Prostate gland (tissue), 2 donors: ENCODE measurements around the gene ADCY3. TPM values are rescaled to one million over a fixed set of nuclear protein-coding genes. Genes with fewer than 3 reads are reported as not detected.
"Not testable (repeated sequence)": the region's sequence is repeated elsewhere in the genome, so short reads cannot be mapped to it uniquely, and the experiment has no call there.

Source experiments
- DNase-seq: peaks from one replicate; pipeline ENCODE4 v3.0.0-alpha.2; 2019; ENCODE audit warnings: low spot score
- H3K27ac ChIP-seq, 2 donors: fragments of 200-600 bp; sonication (generic); 2 replicates each; pipeline ENCODE4 v1.5.1; 2017 to 2019
- H3K27me3 ChIP-seq: fragments of 200-600 bp; sonication (generic); replicated peaks from 2 replicates; pipeline ENCODE4 v1.5.1; 2019; ENCODE audit not compliant: insufficient read depth
- H3K36me3 ChIP-seq, 2 donors: fragments of 200-600 bp; sonication (generic); 1 replicate in 1 of 2; 2 replicates in 1 of 2; pipeline versions ENCODE4 v1.5.1 to v1.8.1; 2017 to 2019
- H3K4me1 ChIP-seq: fragments of 200-600 bp; sonication (generic); replicated peaks from 2 replicates; pipeline ENCODE4 v1.5.1; 2019
- H3K4me3 ChIP-seq, 2 donors: fragments of 200-600 bp; sonication (generic); 2 replicates each; pipeline ENCODE4 v1.5.1; 2017 to 2019
- H3K9me3 ChIP-seq: fragments of 200-600 bp; sonication (generic); 2 replicates; pipeline ENCODE4 v1.5.1; 2017
- CTCF ChIP-seq, 4 experiments: fragments of 200-600 bp in 2 of 4; fragments of 450-650 bp in 2 of 4; sonication (generic) in 2 of 4; IDR thresholded peaks; 1 replicate in 3 of 4; 2 replicates in 1 of 4; pipeline ENCODE4 v1.5.1; 2016 to 2019; ENCODE audit warnings: antibody characterized with exemption in 4 of 4, mild to moderate bottlenecking in 2 of 4, moderate library complexity in 2 of 4
- POLR2A ChIP-seq: fragments of 450-650 bp; IDR thresholded peaks from one replicate; pipeline ENCODE4 v1.6.1; 2016; ENCODE audit warnings: antibody characterized with exemption, mild to moderate bottlenecking
- POLR2AphosphoS5 ChIP-seq: sonication (generic); formaldehyde crosslinking; IDR thresholded peaks from one replicate; pipeline ENCODE4 v1.6.1; 2017; ENCODE audit warnings: antibody characterized with exemption
- WGBS: methylation state at CpG from one replicate; pipeline ENCODE4 v1.1.5; 2018; 5-methylcytosine and 5-hydroxymethylcytosine counted together
- intact Hi-C: fragments of 100-400 bp; cut with DNase I; formaldehyde crosslinking; loops from one replicate; pipeline ENCODE4 v1.14.2; 2022
- total RNA-seq, 2 donors: library from RNA; depleted of rRNA; stranded (reverse); fragments of >200 nt; gene quantifications; one replicate each; pipeline ENCODE4 v1.1.0, GENCODE V29; 2016

ADCY3 gene
- total RNA-seq, 2 donors from 2014 or later = 20.8 to 44.3 TPM

- H3K36me3 ChIP-seq = no peaks in the 10 kb centered on the region
- no peak for DNase-seq
- intact Hi-C loops = no loop called here
- no peaks in the 10 kb centered on the region for H3K27me3 ChIP-seq
- no peak overlapping the region for H3K4me3 ChIP-seq
- no peak overlapping the region for H3K27ac ChIP-seq
- no peaks in the 10 kb centered on the region for H3K4me1 ChIP-seq
- WGBS = 91% methylated on average over 4 of the region's 4 CpGs
- no peaks in the 10 kb centered on the region for H3K9me3 ChIP-seq
- TF ChIP-seq CTCF (IDR thresholded peaks at IDR 0.05) (no peak), POLR2A (no peak), POLR2AphosphoS5 (no peak)
Observed at GRCh38 chr2:24815171-24815570, 104.9 kb downstream of the ADCY3 start.

- intact Hi-C loops = no loop called here
Observed at GRCh38 chr2:24814516-24814915, 105.5 kb downstream of the ADCY3 start.

GRCh38 chr2:24813691-24814137 is 106.3 kb downstream of the ADCY3 start:
- H3K27me3 ChIP-seq = no peaks in the 10 kb centered on the region
- no peaks in the 10 kb centered on the region for H3K9me3 ChIP-seq
- no peak for DNase-seq
- H3K27ac ChIP-seq = no peak overlapping the region
- intact Hi-C loops = no loop called here
- no peak for TF ChIP-seq CTCF (IDR thresholded peaks at IDR 0.05)
- no peak for TF ChIP-seq POLR2A
- no peak for TF ChIP-seq POLR2AphosphoS5
- no peaks in the 10 kb centered on the region for H3K4me1 ChIP-seq
- WGBS = 89% methylated on average over 4 of the region's 4 CpGs
- H3K36me3 ChIP-seq = no peaks in the 10 kb centered on the region
- H3K4me3 ChIP-seq = no peak overlapping the region

More at GRCh38 chr2:24814516-24814915, 105.5 kb downstream of the ADCY3 start:
- WGBS = 78% methylated on average over 4 of the region's 4 CpGs
- TF ChIP-seq POLR2A (no peak), CTCF (IDR thresholded peaks at IDR 0.05) (no peak), POLR2AphosphoS5 (no peak)
- Histone ChIP-seq H3K27ac (no peak overlapping the region), H3K4me3 (no peak overlapping the region), H3K4me1 (no peaks in the 10 kb centered on the region), H3K36me3 (no peaks in the 10 kb centered on the region), H3K27me3 (no peaks in the 10 kb centered on the region), H3K9me3 (no peaks in the 10 kb centered on the region)
- no peak for DNase-seq

GRCh38 chr2:24809316-24810007 is 110.6 kb downstream of the ADCY3 start:
- WGBS = 85% methylated on average over 4 of the region's 4 CpGs
- Histone ChIP-seq H3K36me3 (no peaks in the 10 kb centered on the region), H3K27me3 (no peaks in the 10 kb centered on the region), H3K4me1 (no peaks in the 10 kb centered on the region), H3K27ac (no peak overlapping the region), H3K4me3 (no peak overlapping the region), H3K9me3 (no peaks in the 10 kb centered on the region)
- TF ChIP-seq POLR2A (no peak), POLR2AphosphoS5 (no peak)
- DNase-seq = no peak
- intact Hi-C loops = no loop called here

- TF ChIP-seq POLR2AphosphoS5 = no peak
- TF ChIP-seq CTCF (IDR thresholded peaks at IDR 0.05) = no peak
- no peak for TF ChIP-seq POLR2A
- Histone ChIP-seq H3K9me3 (no peaks in the 10 kb centered on the region), H3K36me3 (no peaks in the 10 kb centered on the region), H3K4me1 (no peaks in the 10 kb centered on the region), H3K4me3 (no peak overlapping the region), H3K27me3 (no peaks in the 10 kb centered on the region), H3K27ac (no peak overlapping the region)
- intact Hi-C loops = no loop called here
- DNase-seq = no peak
Observed at GRCh38 chr2:24806661-24807036, 113.4 kb downstream of the ADCY3 start.

GRCh38 chr2:24805811-24806660 is 114.0 kb downstream of the ADCY3 start:
- intact Hi-C loops, DNase-seq: not testable (repeated sequence)
- 94% methylated on average over 21 of the region's 25 CpGs for WGBS

GRCh38 chr2:24800487-24800886 is 119.5 kb downstream of the ADCY3 start:
- intact Hi-C loops, DNase-seq, H3K4me1 ChIP-seq, H3K27ac ChIP-seq, H3K4me3 ChIP-seq, H3K27me3 ChIP-seq, H3K9me3 ChIP-seq, H3K36me3 ChIP-seq: not testable (repeated sequence)
- WGBS = 86% methylated on average over 5 of the region's 5 CpGs

More at GRCh38 chr2:24805811-24806660, 114.0 kb downstream of the ADCY3 start:
- H3K27ac ChIP-seq, H3K4me3 ChIP-seq, H3K4me1 ChIP-seq, H3K36me3 ChIP-seq, H3K27me3 ChIP-seq, H3K9me3 ChIP-seq: not testable (repeated sequence)
